Activated CD4-positive, alpha-beta T cell treated with anti-CD3 and anti-CD28 coated beads, Interleukin-2, amount 50 U/mL, for 4 hours (primary cell): ENCODE measurements around the gene PFDN1.
"Not testable (repeated sequence)": the region's sequence is repeated elsewhere in the genome, so short reads cannot be mapped to it uniquely, and the experiment has no call there.

Experiments used
- DNase-seq, 2 experiments: peaks; one replicate each; pipeline ENCODE4 v3.0.0-alpha.2; 2020

PFDN1 gene, protein sequence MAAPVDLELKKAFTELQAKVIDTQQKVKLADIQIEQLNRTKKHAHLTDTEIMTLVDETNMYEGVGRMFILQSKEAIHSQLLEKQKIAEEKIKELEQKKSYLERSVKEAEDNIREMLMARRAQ

DNA sequence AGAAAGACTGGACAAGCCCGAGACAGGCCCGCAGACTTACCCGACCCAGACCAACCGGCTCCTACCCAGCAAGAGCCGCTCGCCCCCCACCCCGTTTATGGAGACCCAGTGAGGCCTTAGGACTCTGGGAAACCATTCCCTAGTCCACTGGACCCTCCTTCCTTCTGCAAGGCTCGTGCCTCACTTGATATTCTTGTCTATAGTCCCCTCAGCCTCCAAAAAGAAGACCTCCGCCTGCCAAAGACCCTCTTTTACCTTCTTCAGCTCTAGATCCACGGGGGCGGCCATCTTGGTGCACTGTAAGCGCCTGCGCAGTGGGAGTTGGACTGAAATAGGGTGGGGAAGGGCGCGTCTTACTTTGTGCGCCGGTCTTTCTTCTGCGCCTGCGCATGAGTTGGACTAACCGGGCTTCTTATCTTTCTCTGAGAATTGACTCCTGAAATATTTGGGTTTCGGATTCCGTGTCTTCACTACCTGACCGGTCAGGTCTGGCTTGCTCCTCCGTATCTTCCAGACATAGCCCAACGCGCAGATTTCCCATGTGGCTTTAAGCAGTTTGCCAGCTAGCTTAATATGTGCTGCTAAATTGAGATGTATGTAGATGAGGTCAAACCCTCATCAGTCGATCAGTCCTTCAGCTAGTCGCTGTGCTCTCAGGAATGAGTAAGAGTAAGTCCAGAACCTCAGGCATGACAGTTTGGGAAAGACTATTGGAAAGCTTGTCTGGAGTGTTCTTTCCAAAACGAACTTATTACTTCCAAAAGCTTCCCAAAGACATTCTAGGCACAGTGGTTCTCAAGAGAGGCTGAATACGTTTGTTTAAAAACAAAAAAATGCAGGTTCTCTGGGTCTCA is at the start of gene PFDN1:
PFDN1 (minus strand) TSS at position 316 of the 854 bp plus-strand sequence; CDS start at position 288, 28 bp downstream.
- DNase-seq: peak; percentile 86 to 89

DNA sequence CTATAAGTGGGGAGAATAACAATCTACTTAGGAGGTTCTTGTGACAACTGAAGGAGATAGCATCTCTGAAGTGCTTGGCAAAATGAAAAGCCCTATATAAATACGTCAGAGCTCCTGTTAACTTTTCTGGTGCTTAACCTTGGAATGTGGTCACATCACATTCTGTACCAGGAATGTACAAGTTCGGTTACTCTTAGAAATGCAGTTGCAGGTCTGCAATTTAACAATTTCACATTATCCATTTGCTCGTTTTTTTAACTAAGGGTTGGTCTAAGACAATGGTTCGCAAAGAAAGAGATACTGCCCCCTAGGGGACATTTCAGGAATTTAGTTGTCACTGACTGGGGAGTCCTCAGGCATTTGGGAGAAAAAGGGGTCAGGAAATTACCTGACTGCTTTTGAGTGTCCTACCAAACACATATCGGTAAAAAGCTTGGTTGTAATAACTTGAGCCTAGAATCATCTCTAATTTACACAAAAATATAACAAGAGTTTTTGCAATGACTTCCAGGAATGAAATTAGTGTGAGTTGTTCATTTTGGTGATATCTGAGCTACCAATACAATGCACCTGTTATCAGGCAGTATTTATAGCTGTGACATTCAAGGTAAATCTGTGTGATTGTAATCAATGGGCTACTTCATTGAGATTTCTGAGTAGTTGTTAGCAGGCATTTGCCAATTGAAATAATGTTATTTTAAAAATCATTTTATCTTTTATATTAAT is 48.9 kb upstream of the PFDN1 start:
- peak; percentile 35 to 41 for DNase-seq

DNA sequence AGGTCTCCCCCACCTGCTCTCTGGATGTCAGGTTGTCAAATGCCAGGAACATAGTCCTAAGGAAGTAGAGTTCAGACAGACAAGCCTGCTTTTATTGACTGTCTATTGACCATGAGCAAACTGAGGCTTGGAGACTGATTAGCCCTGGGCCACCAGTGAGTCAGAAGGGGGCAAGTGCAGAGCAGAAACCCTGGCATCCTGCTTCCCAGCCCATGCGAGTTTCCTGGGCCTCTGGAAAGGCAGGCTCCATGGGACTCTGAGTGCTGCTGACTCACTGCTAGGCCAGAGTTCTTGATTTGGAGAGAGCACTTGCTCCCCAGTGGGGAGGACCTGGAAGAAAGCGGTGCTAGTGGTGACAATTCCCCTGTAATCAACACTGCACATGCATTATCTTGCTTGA is 46.3 kb upstream of the PFDN1 start:
- DNase-seq: no peak

DNA sequence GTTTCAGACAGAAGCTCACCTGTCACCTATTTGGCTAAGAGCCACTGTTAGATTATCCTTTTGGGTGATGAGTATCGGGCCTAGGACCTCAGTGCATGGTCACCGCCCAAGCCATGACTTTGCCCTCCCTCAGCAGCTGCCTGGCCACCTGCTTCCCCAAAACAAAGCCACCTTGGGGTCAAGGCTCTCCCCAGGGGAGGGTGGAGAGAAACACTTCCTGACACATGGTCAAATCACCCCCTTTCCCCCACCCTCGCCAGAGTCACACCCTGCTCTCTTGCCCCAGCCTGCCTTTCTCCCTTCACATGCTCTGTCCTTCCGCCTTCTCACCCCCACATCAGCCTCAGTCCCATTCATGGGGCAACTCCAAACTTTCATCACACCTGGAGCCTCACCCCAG is 45.2 kb upstream of the PFDN1 start:
- DNase-seq: no peak

DNA sequence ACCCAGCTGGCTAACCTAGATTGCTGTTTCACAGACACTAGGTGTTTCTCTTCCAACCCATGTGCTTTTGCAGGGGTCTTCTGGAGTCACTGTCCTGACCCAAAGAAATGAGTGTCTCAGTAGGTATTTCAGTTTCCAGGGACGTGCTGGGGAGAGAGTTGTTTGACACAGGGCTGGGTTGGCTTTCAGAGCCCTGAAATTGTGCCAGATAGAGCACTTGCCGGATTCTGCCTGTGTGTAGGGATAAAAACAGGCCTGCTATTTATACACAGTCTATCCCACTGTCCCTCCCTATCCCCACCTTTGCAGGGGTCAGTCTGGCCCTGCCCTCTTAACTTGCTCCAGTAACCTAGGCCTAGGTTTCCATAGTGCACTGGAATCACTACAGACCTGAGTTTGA is 44.5 kb upstream of the PFDN1 start:
- no peak for DNase-seq

DNA sequence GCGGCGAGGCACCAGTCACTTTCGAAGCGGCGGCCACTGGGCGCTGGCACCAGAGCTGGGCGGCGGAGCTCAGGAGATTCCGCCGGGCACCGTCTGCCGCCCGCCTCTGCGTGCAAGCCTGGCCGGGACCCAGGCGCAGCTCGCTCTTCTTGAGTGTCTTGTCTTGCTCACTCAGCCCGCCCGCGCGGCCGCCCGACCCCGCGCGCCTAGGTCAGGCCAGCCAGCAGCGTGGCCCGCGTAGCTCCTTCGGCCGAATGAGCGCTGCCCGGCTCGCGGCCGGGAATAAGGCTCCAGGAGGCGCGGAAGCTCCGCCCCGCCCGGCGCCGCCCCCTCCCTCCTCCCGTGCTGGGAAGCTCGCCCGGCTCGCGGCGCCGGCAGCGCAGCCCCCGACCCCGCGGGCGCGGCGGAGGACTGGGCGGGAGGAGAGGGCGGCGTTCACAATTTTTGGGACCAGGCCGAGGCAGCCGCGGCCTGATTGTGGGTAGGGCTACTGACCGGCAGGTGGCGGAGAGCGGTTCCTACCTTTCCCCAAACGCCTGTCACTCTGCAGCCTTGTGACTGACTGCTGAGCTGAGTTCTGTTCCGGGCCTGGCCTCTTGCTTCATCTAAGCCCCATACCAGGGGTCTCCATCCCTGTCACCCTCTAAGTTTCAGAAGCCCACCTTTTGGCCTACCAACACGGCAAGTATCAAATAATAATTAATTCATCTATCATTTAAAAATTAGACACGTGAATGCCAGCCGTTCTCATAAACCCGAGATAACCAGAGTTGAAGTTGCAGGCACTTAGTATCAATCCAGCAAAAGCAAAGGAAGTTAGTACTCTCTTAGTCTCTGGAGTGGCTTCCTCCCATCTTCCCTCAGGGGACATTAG is 43.7 kb upstream of the PFDN1 start, which contains the start of gene HBEGF:
HBEGF (minus strand) TSS at position 256 of the 874 bp plus-strand sequence. CDS start 275 bp downstream, outside the sequence.
- peak; percentile 18 to 25 for DNase-seq

DNA sequence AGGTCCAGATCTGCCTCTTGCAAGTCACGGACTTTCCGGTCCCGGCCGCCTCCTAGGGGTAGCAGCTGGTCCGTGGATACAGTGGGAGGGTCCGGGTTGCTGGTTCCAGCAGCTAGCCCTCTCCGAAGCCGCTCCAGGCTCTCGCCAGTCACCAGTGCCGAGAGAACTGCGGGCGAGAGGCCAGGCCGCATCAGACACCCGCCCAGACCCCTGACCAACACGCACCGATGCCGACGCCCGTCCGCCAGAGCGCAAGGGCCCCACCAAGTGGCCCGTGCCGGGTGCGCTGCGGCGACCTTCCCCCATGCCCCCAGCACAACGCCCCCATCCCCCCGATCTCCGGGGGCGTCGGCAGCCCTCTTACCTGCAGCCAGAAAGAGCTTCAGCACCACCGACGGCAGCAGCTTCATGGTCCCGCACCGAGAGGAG is 43.0 kb upstream of the PFDN1 start:
- DNase-seq: no peak

DNA sequence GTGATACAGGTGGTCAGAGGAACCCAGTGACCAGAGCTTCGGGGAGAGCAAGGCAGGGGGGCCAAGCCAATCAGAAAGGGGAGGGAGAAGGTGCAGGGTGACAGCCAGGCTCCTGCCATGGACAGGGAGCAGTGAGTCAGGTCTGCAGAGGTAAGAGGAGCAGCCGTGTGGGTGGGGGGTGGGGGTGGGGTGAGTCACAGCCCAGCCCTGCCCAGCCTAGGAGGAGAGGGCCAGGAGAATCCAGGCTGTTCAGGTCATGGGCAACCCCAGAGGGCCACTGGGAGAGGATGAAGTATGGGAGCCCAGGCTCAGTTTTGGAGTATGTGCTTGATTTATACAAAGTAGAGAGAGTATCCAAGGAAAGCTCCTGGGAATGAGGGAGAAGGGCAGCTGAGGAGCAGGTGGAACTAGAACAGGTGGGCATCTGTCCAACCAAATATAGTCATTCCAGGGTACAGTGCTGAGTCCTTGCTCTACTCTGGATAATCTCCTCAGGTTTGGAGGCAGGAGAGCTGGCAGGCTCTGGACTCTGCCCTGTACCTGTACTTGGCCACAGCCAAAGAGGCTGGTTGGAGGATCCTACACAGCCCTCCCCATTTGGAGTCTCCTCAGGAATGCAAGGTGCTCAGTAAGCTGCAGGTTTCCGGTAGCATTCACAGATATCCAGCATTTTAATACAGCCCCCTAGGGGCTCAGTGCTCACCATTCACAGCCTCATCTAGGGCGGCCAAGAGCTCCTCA is 42.0 kb upstream of the PFDN1 start:
- DNase-seq: peak; percentile 11 to 28

DNA sequence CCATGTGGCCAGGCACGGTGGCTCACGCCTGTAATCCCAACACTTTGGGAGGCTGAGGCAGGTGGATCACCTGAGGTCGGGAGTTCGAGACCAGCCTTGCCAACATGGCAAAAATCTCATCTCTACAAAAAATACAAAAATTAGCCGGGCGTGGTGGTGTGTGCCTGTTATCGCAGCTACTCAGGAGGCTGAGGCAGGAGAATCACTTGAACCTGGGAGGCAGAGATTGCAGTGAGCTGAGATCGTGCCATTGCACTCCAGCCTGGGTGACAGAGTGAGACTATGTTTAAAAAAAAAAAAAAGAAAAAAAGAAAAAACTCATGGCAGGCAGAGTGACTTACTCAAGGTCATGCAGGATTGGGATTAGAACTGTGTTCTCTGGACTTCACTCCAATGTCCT is 40.9 kb upstream of the PFDN1 start:
- DNase-seq: not testable (repeated sequence)

DNA sequence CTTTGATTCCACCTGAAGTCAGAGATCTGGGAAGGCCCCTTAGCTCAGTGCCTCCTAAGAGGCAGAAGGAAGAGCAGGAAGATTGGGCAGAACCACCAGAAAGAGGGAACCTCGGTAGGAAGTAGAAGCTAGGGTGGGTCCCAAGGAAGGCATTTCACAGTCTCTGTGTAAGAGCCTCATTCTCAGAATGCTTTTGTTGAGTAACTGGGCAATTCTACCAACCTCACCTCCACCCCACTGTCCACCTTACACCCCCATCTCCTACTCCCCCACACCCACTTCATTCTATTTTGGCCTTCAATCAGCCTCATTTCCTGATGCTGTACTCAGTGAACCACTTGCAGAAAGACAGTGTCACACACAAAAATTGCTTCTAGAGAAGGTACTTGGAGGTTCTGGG is 40.0 kb upstream of the PFDN1 start:
- no peak for DNase-seq

DNA sequence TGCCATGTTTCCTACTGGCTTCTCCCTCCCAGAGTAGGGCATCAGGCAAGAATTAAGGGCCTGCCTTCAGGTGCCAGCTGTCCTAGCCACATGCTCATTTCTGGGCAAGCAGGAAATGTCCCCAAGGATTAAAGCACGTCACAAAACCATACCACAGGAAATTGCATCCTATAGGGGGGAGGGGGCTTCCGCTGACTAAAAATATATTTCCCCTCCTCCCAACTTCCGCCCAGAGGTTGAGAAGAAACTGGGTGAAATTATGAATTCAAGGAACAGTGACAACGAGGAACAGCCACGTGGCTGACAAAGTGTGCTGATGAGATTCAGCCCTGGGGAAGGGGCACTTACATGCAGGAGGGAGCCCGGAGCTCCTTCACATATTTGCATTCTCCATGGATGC is 39.4 kb upstream of the PFDN1 start:
- DNase-seq: no peak

DNA sequence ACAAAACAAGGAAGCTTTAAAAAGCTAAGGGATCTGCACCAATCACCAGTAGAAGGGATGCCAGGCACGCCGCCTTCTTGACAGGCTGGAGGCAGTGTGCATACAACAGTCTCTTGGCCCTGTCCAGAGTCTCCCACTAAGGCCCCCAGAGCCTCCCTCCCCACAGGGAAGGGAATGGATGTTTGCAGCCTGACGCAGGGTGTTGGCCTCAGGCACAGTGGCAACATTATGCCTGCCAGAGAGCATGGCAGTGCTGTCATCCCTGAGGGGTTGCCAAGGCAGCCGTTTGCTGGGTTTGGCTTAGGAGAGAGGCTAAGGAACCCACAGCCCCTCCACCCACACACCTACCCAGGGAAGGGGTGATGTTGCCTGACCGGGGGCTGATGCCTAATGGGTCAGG is 38.7 kb upstream of the PFDN1 start:
- DNase-seq: no peak

DNA sequence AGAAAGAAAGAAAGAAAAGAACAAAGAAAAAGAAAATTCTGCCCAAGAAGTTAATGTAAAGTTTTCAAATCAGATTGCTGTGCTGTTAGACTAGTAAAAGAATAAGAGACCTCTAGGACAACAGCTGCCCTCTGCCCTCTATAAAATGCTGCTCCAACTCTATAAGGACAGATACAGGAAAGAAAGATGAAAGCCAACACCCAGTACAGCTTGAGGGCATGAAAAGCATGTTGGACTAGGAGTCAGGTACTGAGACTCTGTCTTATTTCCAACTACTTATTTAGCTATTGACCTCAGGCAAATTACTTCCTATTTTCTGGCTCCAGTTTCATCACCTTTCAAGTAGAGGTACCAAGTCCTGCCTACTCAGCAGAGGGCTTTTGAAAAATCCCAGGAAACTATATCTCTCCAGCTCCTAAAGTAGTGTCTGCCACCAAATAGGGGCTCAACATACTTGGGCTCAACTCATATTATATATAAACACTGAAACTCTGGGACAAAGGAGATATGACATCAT is 37.8 kb upstream of the PFDN1 start:
- DNase-seq: no peak

DNA sequence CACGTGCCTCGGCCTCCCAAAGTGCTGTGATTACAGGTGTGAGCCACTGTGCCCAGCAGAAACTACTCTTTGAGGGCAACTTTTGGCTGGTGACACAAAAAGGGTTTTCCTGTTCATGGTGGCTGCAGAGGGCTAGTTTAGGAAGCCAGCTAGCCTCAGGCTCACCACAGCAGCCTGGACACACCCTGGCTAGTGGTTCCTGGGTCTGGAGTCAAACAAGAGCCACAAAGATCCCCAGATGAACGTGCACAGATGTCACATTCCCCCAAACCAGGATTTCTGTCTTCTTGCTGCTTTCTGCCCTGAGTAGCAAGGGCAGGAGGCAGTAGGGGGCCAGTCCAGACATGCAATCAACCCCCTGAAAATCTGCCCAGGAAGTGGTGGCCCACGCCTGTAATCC is 36.7 kb upstream of the PFDN1 start:
- no peak for DNase-seq

DNA sequence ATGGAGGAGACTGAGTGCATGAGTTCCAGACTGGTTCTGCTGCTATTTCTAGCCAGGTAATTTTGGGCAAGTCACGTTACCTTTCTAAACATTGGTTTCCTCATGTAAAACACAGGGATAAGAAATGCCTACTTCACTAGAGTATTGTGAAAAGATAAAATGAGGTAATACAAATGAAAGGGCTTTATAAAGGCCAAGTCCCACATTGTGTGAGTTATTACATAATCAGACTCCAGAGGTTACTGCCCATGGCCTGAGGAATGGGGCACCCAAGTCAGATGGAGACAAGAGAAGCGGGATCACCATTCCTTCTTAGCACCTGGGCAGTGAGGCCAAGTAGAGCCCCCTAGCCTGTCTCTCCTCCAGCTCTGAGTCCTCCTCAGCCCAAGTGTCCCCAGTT is 36.0 kb upstream of the PFDN1 start:
- DNase-seq: no peak

DNA sequence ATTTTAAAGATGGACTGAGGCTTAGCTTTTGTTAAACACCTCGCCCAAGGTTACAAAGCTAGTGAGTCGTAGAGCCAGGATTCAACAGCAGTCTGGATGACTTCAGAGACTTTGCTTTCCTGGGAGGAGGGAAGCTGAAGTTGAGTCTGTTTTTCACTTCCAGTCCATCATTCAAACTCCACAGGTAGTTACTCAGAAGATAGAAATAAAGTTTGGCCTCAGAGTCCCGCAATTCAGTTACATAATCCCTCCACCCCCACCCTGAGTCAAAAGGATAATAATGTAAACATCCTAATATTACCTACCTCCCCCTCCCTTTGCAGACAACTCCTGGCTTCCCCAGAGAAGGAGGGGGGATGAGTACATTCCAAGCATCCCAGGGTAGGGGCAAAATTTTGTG is 35.4 kb upstream of the PFDN1 start:
- no peak for DNase-seq

DNA sequence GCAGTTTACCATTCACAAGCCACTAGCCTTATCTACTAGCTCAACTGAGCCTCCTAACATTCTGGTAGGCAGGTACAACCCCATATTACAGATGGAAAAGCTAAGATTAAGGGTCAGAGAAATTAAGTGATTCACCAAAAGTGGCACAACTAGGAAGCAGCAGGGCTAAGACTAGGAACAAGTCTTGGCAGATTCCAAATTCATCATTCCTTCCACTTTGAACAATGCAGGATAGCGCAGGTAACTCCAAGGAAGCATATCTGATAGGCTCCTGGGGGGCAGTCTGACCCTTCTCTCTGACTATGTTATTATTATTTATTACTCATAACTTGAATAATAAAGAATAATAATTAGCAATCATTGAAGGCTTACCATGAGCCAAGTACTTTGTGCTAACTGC is 35.0 kb upstream of the PFDN1 start:
- DNase-seq: no peak

DNA sequence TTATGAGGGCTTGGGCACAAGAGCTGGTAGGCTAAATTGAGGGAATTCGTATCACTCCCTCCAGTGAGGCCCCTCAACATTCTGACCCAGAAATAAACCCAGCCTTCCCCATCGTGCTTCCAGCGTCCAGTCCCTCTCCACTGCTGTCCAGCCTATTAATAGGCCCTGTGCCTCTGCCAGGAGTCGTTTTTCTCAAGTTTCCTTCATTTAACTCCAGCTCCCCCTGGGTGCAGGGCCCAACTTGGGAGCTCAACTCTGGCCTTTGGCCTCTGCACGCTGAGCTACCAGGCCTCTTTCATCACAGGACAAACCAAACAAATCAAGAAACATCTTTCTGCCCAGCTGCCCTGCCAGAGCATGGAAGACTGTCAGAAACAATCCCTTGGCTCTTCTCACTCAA is 33.5 kb upstream of the PFDN1 start:
- DNase-seq: no peak

DNA sequence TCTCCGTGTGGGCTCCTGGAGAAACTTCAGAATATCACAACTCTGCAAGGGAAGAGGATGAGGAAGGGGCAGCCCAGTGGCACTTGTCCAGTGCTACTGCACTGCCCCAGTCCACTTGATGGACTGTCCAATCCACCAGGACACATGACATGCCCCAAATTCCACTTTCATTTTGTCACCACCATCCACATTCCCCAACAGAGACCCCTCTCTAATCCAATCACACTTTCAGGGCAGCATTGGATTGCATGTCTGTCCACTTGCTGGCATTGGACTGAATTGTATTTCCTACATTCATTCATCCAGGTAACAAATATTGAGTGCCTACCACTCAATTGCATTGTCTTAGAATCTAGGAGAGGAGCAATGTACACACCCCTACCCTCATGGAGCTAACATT is 28.7 kb upstream of the PFDN1 start:
- DNase-seq: no peak

DNA sequence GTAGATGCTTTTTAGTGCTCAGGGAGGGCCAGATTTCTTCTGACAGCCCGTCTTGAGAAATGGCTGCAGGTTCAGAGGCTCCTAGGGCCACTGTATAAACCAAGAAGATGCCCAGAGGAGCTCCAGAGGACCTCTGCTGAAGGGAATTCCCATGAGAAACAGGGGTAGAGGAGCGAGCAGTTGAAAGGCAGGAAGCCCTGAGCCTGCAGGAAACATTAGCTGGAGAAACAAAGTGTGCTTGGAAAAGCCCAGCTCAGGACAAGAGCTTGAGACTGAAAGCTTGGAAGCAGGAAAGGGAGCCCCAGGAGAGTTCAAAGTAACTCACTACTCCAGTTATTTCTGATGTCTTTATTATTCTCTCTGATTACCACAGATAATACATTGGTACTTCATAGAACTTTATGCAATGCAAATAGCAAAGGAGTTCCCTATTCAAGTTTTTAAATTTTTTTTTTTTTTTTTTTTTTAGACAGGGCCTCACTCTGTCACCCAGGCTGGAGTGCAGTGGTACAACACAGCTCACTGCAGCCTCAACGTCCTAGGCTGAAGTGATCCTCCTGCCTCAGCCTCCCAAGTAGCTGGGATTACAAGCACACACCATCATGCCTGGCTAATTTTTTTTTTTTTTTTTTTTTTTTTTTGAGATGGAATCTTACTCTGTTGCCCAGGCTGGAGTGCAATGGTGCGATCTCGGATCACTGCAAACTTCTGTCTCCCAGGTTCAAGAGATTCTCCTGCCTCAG is 27.0 kb upstream of the PFDN1 start:
- no peak for DNase-seq
